Esophagus squamous epithelium (tissue), 5 donors: ENCODE measurements around the gene ZNF516. TPM values are rescaled to one million over a fixed set of nuclear protein-coding genes. Genes with fewer than 3 reads are reported as not detected.

Experiments
- DNase-seq: peaks from one replicate; lab custom pipeline; 2025; lab: John Stamatoyannopoulos, UW
- H3K27ac ChIP-seq, 4 donors: fragments of 200-600 bp; sonication (generic); one replicate each; pipeline ENCODE4 v1.5.1; 2016 to 2019; ENCODE audit warnings: mild to moderate bottlenecking in 1 of 4
- H3K27me3 ChIP-seq, 4 donors: fragments of 200-600 bp; sonication (generic); 1 replicate in 3 of 4; 2 replicates in 1 of 4; pipeline versions ENCODE4 v1.5.1 to v1.6.0; 2017 to 2021; ENCODE audit warnings: antibody characterized with exemption in 1 of 4
- H3K36me3 ChIP-seq, 3 donors: fragments of 200-600 bp; sonication (generic); one replicate each; pipeline ENCODE4 v1.5.1; 2016 to 2019
- H3K4me1 ChIP-seq, 3 donors: fragments of 200-600 bp; sonication (generic); one replicate each; pipeline ENCODE4 v1.5.1; 2017 to 2019
- H3K4me3 ChIP-seq, 4 donors: fragments of 200-600 bp; sonication (generic); 1 replicate in 3 of 4; 2 replicates in 1 of 4; pipeline ENCODE4 v1.5.1; 2016 to 2019; ENCODE audit warnings: mild to moderate bottlenecking in 2 of 4, moderate library complexity in 1 of 4
- H3K9me3 ChIP-seq, 3 donors: fragments of 200-600 bp; sonication (generic); one replicate each; pipeline ENCODE4 v1.5.1; 2016 to 2019
- CTCF ChIP-seq, 6 experiments: fragments of 450-650 bp in 4 of 6; fragments of 200-600 bp in 2 of 6; sonication (generic) in 2 of 6; IDR thresholded peaks; one replicate each; pipeline ENCODE4 v1.5.1; 2016 to 2019; ENCODE audit warnings: antibody characterized with exemption in 6 of 6, mild to moderate bottlenecking in 4 of 6, moderate library complexity in 4 of 6
- POLR2A ChIP-seq, 4 donors: fragments of 450-650 bp; IDR thresholded peaks; one replicate each; pipeline ENCODE4 v1.6.1; 2017; ENCODE audit warnings: antibody characterized with exemption in 4 of 4, mild to moderate bottlenecking in 4 of 4, moderate library complexity in 3 of 4
- WGBS, 2 donors: methylation state at CpG; one replicate each; pipeline ENCODE4 v1.1.5; 2018; 5-methylcytosine and 5-hydroxymethylcytosine counted together
- intact Hi-C: fragments of 100-400 bp; cut with DNase I; formaldehyde crosslinking; loops from one replicate; pipeline ENCODE4 v1.15.0; 2022
- total RNA-seq, 4 donors: library from RNA; depleted of rRNA; stranded (reverse); fragments of >200 nt; gene quantifications; one replicate each; pipeline ENCODE4 v1.1.0, GENCODE V29; 2016
- donor health status: DM: yes; HTN: yes; CAD: no.

The ZNF516 gene
- total RNA-seq, 4 donors from 2014 or later: 18.0 to 23.9 (median 19.2) TPM

- no peak overlapping the region for H3K4me3 ChIP-seq
- intact Hi-C loops: no loop called here
- DNase-seq: no peak
- no peaks in the 10 kb centered on the region for H3K36me3 ChIP-seq
- H3K4me1 ChIP-seq: no peaks in the 10 kb centered on the region
- 94 to 98% methylated on average over 9 to 13 of the region's 17 CpGs for WGBS, 2 donors
- H3K27me3 ChIP-seq: no peaks in the 10 kb centered on the region
- no peak for TF ChIP-seq POLR2A (IDR thresholded peaks at IDR 0.05)
- TF ChIP-seq CTCF (IDR thresholded peaks at IDR 0.05): no peak
- H3K27ac ChIP-seq: no peak overlapping the region
- no peaks in the 10 kb centered on the region for H3K9me3 ChIP-seq
Measured at GRCh38 chr18:76507830-76508385, 12.9 kb upstream of the ZNF516 start.

- H3K27ac ChIP-seq: no peak overlapping the region
- WGBS, 2 donors: 91 to 92% methylated on average over 18 to 21 of the region's 21 CpGs
- no peak for TF ChIP-seq POLR2A (IDR thresholded peaks at IDR 0.05)
- TF ChIP-seq CTCF (IDR thresholded peaks at IDR 0.05): no peak
Measured at GRCh38 chr18:76506974-76507764, 12.1 kb upstream of the ZNF516 start.

GRCh38 chr18:76506395-76506794 is 11.4 kb upstream of the ZNF516 start:
- Histone ChIP-seq H3K9me3 (no peaks in the 10 kb centered on the region), H3K4me1 (no peaks in the 10 kb centered on the region), H3K36me3 (no peaks in the 10 kb centered on the region), H3K4me3 (no peak overlapping the region), H3K27ac (no peak overlapping the region), H3K27me3 (no peaks in the 10 kb centered on the region)
- WGBS, 2 donors: 82 to 89% methylated on average over 7 to 8 of the region's 9 CpGs
- TF ChIP-seq CTCF (IDR thresholded peaks at IDR 0.05) (no peak), POLR2A (IDR thresholded peaks at IDR 0.05) (no peak)
- intact Hi-C loops: no loop called here
- no peak for DNase-seq

More at GRCh38 chr18:76506974-76507764, 12.1 kb upstream of the ZNF516 start:
- H3K36me3 ChIP-seq: no peaks in the 10 kb centered on the region
- no peaks in the 10 kb centered on the region for H3K4me1 ChIP-seq
- no peak for DNase-seq
- no peak overlapping the region for H3K4me3 ChIP-seq
- no peaks in the 10 kb centered on the region for H3K9me3 ChIP-seq
- no peaks in the 10 kb centered on the region for H3K27me3 ChIP-seq
- intact Hi-C loops: no loop called here

GRCh38 chr18:76505614-76506013 is 10.6 kb upstream of the ZNF516 start:
- no peak for TF ChIP-seq POLR2A (IDR thresholded peaks at IDR 0.05)
- no peak for TF ChIP-seq CTCF (IDR thresholded peaks at IDR 0.05)
- Histone ChIP-seq H3K27ac (no peak overlapping the region), H3K4me3 (no peak overlapping the region), H3K4me1 (no peaks in the 10 kb centered on the region), H3K36me3 (no peaks in the 10 kb centered on the region), H3K27me3 (no peaks in the 10 kb centered on the region), H3K9me3 (no peaks in the 10 kb centered on the region)
- intact Hi-C loops: no loop called here
- no peak for DNase-seq
- WGBS, 2 donors: 82% methylated on average over 2 of the region's 2 CpGs

GRCh38 chr18:76504749-76505148 is 9.7 kb upstream of the ZNF516 start:
- no peak for TF ChIP-seq POLR2A (IDR thresholded peaks at IDR 0.05)
- no peak for TF ChIP-seq CTCF (IDR thresholded peaks at IDR 0.05)
- intact Hi-C loops: no loop called here
- H3K4me3 ChIP-seq: no peak overlapping the region
- 72 to 75% methylated on average over 5 of the region's 5 CpGs for WGBS, 2 donors
- H3K9me3 ChIP-seq: no peaks in the 10 kb centered on the region
- no peaks in the 10 kb centered on the region for H3K27me3 ChIP-seq
- no peaks in the 10 kb centered on the region for H3K36me3 ChIP-seq
- H3K4me1 ChIP-seq: no peaks in the 10 kb centered on the region
- no peak for DNase-seq
- no peak overlapping the region for H3K27ac ChIP-seq
